ENCODE results near the gene TRIP10. TPM values are rescaled to one million over a fixed set of nuclear protein-coding genes. Genes with fewer than 3 reads are reported as not detected.
A peak's percentile ranks its signal among the peaks of the same experiment; 100 is the strongest.

The TRIP10 gene
- total and polyA plus RNA-seq, 2 of the 13 experiments (the other 11 are each of a cell fraction or from before 2014, with no cell fraction given): 32.5 to 33.2 TPM

GRCh38 chr19:6720369-6721137 lies 18.9 kb upstream of the TRIP10 start, which contains the start of gene C3 (continued):
- TF ChIP-seq CENPBD1 (CRISPR knock-in tag; IDR thresholded peaks at IDR 0.05; ENCODE audit: borderline replicate concordance, low read depth): no peak
- no peak for TF ChIP-seq ZBTB14 (CRISPR knock-in tag; IDR thresholded peaks at IDR 0.05)
- no peak for TF ChIP-seq NFYB (CRISPR knock-in tag; IDR thresholded peaks at IDR 0.05)
- TF ChIP-seq ZNF83 (CRISPR knock-in tag; IDR thresholded peaks at IDR 0.05; ENCODE audit: borderline replicate concordance): no peak
- TF ChIP-seq ZUFSP (CRISPR knock-in tag; IDR thresholded peaks at IDR 0.05; ENCODE audit: borderline replicate concordance): no peak
- TF ChIP-seq ZNF136 (CRISPR knock-in tag; IDR thresholded peaks at IDR 0.05; ENCODE audit: low read depth): peak; percentile 85; the same call in 1 of the 2 replicates
- TF ChIP-seq, protein P1, sequence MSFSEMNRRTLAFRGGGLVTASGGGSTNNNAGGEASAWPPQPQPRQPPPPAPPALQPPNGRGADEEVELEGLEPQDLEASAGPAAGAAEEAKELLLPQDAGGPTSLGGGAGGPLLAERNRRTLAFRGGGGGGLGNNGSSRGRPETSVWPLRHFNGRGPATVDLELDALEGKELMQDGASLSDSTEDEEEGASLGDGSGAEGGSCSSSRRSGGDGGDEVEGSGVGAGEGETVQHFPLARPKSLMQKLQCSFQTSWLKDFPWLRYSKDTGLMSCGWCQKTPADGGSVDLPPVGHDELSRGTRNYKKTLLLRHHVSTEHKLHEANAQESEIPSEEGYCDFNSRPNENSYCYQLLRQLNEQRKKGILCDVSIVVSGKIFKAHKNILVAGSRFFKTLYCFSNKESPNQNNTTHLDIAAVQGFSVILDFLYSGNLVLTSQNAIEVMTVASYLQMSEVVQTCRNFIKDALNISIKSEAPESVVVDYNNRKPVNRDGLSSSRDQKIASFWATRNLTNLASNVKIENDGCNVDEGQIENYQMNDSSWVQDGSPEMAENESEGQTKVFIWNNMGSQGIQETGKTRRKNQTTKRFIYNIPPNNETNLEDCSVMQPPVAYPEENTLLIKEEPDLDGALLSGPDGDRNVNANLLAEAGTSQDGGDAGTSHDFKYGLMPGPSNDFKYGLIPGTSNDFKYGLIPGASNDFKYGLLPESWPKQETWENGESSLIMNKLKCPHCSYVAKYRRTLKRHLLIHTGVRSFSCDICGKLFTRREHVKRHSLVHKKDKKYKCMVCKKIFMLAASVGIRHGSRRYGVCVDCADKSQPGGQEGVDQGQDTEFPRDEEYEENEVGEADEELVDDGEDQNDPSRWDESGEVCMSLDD (CRISPR knock-in tag; IDR thresholded peaks at IDR 0.05; ENCODE audit: borderline replicate concordance): peak; percentile 97
- no peak for TF ChIP-seq AKNA (CRISPR knock-in tag; IDR thresholded peaks at IDR 0.05; ENCODE audit: borderline replicate concordance)
- TF ChIP-seq PHB2 (IDR thresholded peaks at IDR 0.05; ENCODE audit: partially characterized antibody): no peak
- TF ChIP-seq GTF3A (CRISPR knock-in tag; conservative IDR thresholded peaks at IDR 0.05): no peak
- peak; percentile 93 for TF ChIP-seq ZSCAN29 (CRISPR knock-in tag; conservative IDR thresholded peaks at IDR 0.05)
- TF ChIP-seq ZNF501 (CRISPR knock-in tag; IDR thresholded peaks at IDR 0.05): peak; percentile 78
- TF ChIP-seq THAP11 (CRISPR knock-in tag; IDR thresholded peaks at IDR 0.05): peak; percentile 82
- TF ChIP-seq PCBP2 (optimal IDR thresholded peaks at IDR 0.05; ENCODE audit: low read depth, low read length, poor library complexity, severe bottlenecking): peak; percentile 100
- TF ChIP-seq ZBTB37 (CRISPR knock-in tag; IDR thresholded peaks at IDR 0.05): no peak

Measured in HepG2 (cell line).